NB4 (cell line): ENCODE data around the gene FBXO34.

Experiments used
- DNase-seq: peaks from one replicate; pipeline ENCODE4 v3.0.0; 2010; ENCODE audit warnings: low read depth
- H3K4me3 ChIP-seq: one replicate; pipeline ENCODE4 v1.5.1; 2011; ENCODE audit warnings: mild to moderate bottlenecking, low read depth, low read length, moderate library complexity
- MYC ChIP-seq: IDR thresholded peaks from 2 replicates; pipeline ENCODE4 v1.6.1; 2011; ENCODE audit warnings: low read depth, low read length
- POLR2A ChIP-seq: IDR thresholded peaks from 2 replicates; pipeline ENCODE4 v1.6.1; 2011; ENCODE audit warnings: mild to moderate bottlenecking; ENCODE audit not compliant: insufficient read length; ENCODE audit errors: extremely low read depth
- TF ChIP-seq, protein P1 (sequence below): IDR thresholded peaks from one replicate; pipeline ENCODE4 v1.5.1; 2012; ENCODE audit warnings: low read depth, low read length
- TF ChIP-seq, protein P2 (sequence below): IDR thresholded peaks from 2 replicates; pipeline ENCODE4 v1.6.1; 2011; ENCODE audit warnings: low read depth, low read length

The FBXO34 gene

DNA sequence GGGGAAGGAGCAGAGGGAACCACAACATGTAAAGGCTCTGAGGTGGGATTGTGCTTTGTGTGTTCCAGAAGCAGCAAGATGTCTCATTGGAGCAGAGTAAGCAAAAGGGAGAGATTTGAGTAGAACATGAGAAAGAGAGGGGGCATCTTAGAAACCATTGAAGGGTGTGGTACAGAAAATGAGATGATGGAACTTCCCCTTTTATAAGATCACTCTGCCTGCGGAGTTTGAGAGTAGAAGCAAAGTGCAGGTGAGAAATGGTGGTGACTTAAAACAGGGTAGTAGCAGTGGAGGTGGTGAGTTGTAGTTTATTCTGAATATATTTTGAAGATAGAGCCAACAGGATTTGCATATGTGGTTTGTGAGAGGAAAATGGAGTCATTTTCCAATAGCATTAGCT is 56.0 kb downstream of the FBXO34 start:
- no peak overlapping the region for H3K4me3 ChIP-seq
- TF ChIP-seq, protein P1, sequence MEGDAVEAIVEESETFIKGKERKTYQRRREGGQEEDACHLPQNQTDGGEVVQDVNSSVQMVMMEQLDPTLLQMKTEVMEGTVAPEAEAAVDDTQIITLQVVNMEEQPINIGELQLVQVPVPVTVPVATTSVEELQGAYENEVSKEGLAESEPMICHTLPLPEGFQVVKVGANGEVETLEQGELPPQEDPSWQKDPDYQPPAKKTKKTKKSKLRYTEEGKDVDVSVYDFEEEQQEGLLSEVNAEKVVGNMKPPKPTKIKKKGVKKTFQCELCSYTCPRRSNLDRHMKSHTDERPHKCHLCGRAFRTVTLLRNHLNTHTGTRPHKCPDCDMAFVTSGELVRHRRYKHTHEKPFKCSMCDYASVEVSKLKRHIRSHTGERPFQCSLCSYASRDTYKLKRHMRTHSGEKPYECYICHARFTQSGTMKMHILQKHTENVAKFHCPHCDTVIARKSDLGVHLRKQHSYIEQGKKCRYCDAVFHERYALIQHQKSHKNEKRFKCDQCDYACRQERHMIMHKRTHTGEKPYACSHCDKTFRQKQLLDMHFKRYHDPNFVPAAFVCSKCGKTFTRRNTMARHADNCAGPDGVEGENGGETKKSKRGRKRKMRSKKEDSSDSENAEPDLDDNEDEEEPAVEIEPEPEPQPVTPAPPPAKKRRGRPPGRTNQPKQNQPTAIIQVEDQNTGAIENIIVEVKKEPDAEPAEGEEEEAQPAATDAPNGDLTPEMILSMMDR: no peak
- TF ChIP-seq POLR2A (no peak), MYC (no peak)
- TF ChIP-seq, protein P2, sequence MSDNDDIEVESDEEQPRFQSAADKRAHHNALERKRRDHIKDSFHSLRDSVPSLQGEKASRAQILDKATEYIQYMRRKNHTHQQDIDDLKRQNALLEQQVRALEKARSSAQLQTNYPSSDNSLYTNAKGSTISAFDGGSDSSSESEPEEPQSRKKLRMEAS: no peak
- peak; percentile 25 for DNase-seq

DNA sequence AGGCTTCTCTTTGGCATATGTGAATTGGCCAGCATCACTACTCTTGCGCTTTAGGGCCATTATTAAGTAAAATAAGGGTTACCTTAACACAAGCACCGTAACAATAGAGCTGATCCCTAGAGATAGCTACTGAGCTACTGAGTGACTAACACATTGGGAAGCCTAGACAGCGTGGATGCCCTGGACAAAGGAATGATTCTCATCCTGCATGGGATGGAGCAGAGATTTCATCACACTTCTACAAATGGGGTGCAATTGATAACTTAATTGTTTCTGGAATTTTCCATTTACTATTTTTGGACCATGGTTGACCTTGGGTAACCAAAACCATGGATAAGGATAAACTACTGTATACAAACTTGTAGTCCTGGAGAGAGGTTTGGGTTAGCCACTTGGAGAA is 57.1 kb downstream of the FBXO34 start:
- DNase-seq: no peak
- no peak overlapping the region for H3K4me3 ChIP-seq
- TF ChIP-seq MYC (no peak), POLR2A (no peak)
- TF ChIP-seq, protein P1: no peak
- TF ChIP-seq, protein P2: no peak

DNA sequence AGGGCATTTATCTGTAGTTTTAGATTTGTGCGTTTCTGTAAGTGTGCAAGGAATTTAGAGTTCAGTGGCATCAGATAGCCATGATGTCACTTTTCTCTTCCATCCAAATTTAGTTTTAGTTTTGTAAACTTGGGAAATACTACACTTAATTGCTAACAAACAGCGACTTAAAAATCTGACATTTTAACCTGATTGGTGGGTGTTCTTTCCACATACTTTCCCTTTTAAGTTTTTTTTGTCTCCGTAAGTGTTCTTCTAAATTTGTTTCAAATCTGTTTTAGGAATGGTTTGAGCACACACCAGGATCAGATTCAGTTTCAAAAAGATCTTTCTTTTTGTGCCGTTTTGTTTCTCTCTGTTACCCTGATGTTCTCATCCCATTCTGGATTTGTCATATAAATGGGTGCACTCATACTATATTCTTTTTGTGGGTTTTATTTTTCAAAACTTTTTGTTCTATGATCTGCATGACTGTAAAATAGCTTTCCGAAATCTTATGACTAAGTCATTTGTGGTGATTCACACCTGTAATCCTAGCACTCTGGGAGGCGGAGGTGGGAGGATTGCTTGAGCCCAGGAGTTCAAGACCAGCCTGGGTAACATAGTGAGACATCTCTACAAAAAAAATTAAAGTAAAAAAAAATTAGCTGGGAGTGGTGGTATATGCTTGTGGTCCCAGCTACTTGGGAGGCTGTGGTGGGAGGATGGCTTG is 58.9 kb downstream of the FBXO34 start:
- H3K4me3 ChIP-seq: no peak overlapping the region
- no peak for DNase-seq
- TF ChIP-seq POLR2A (no peak), MYC (no peak)
- TF ChIP-seq, protein P2: no peak
- TF ChIP-seq, protein P1: no peak

DNA sequence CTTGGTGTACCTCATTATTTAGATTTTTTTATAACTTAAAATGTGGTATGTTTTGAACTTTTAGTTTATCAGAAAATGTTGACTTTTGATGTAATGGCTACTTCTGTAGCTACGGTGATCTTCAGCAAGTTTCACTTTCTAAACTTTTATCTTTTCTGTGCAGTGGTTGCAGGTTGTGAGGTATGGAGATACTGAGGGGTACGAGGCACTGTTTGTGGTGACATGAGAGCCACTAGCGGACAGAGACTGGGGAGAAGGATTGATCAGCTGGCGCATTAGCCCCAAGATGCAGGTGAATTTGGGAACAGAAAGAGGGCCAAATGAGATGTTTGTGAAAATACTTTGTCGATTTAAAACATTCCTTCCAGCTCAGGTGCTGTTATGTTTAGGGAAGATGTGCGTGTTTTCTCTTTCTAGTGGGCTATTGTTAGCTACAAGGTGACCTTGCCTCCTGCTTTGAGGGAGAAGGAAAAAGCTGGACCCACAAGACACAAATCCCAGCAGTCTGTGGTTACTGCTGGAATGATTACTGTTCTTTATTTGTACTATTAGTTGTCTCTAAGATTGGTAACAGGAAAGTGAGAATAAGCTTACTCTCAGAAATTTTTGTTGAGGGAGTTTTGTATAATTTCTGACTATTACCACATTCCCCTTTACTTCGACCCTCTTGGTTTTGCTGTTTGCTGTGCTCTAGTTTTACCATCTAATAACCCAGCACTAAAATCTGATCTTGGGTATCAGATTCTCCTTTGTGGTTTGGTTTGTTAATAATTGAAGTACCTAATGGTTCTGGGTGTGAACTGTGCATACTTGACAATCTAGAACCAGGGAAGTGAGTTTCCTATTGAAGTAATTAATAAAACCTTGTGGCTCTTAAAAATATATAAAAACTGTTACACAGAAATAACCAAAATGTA is 61.7 kb downstream of the FBXO34 start:
- TF ChIP-seq POLR2A (no peak), MYC (no peak)
- TF ChIP-seq, protein P1: no peak
- TF ChIP-seq, protein P2: no peak
- no peak overlapping the region for H3K4me3 ChIP-seq
- no peak for DNase-seq

DNA sequence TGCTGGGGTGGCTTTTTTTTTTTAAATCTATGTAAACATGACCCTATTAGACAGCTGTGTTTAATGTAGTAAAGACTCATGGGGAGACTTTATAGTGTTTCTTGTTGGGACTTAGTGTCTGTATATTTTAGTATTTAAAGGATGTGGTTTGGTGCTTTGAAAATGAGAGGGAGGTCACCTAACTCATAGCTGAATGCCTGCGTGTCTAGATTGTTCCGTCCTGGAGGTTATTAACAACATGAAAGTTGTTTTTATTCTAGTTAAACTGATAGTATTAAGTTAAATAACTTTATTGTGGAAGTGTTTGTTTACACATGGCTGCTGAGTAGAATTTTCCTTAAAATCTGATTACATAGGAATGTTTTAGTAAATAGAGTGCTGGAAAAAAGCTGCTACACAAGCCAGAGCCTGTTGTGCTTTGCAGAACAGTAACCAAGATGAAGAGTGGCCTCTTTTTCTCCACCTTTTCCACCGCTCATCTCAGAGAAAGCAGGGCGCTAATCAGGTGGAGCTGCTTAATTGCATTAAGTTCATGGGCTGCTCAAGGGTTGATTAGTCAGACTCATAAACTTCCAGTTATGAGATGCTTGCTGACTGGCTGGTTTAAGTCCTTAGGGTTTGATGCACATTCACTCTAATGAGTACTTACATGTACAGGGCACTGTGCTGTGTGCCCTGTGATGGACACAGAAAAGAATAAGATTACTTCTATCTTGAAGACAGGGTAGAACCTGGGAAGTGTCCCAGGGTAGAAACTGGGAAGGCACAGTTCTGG is 62.7 kb downstream of the FBXO34 start:
- DNase-seq: no peak
- H3K4me3 ChIP-seq: no peak overlapping the region
- TF ChIP-seq, protein P2: no peak
- TF ChIP-seq MYC (no peak), POLR2A (no peak)
- TF ChIP-seq, protein P1: no peak
